HCT116 (cell line): ENCODE data around the gene TCEA3.

ENCODE experiments used
- ATF3 ChIP-seq: IDR thresholded peaks from 2 replicates; pipeline ENCODE4 v1.6.1; 2012
- CBX3 ChIP-seq: IDR thresholded peaks from 2 replicates; pipeline ENCODE4 v1.6.1; 2012; ENCODE audit warnings: low read depth
- EZH2 ChIP-seq: fragments of 200-600 bp; sonication (generic); IDR thresholded peaks from 2 replicates; pipeline ENCODE4 v1.6.1; 2017; ENCODE audit warnings: antibody characterized with exemption, mixed run types
- MAX ChIP-seq: IDR thresholded peaks from 2 replicates; pipeline ENCODE4 v1.6.1; 2012
- POLR2A ChIP-seq: IDR thresholded peaks from 2 replicates; pipeline ENCODE4 v1.7.0; 2011; ENCODE audit warnings: borderline replicate concordance; ENCODE audit not compliant: insufficient read depth, insufficient read length; ENCODE audit errors: extremely low read depth
- POLR2AphosphoS5 ChIP-seq: IDR thresholded peaks from 2 replicates; pipeline ENCODE4 v1.6.1; 2011; ENCODE audit warnings: mild to moderate bottlenecking, low read depth, low read length, moderate library complexity
- ZNF274 ChIP-seq: fragments of 200-500 bp; sonication (Bioruptor generic); IDR thresholded peaks from 2 replicates; pipeline ENCODE4 v1.6.1; 2014; ENCODE audit warnings: mild to moderate bottlenecking, low read depth, low read length, inconsistent platforms
- TF ChIP-seq, protein P1 (sequence below), 3 experiments: fragments of 200-600 bp in 1 of 3; sonication (generic) in 1 of 3; IDR thresholded peaks in 2 of 3; conservative IDR thresholded peaks in 1 of 3; 2 replicates each; pipeline ENCODE4 v1.5.1; 2012 to 2017; ENCODE audit warnings: low read depth in 2 of 3, low read length in 2 of 3, antibody characterized with exemption in 1 of 3, borderline replicate concordance in 1 of 3, control low read depth in 1 of 3, mild to moderate bottlenecking in 1 of 3, mixed read lengths in 1 of 3, mixed run types in 1 of 3, moderate library complexity in 1 of 3; ENCODE audit not compliant: insufficient read depth in 1 of 3

- TF ChIP-seq ATF3 (no peak), POLR2AphosphoS5 (no peak), EZH2 (no peak), POLR2A (no peak), MAX (no peak), CBX3 (no peak), ZNF274 (no peak)
- TF ChIP-seq, protein P1, sequence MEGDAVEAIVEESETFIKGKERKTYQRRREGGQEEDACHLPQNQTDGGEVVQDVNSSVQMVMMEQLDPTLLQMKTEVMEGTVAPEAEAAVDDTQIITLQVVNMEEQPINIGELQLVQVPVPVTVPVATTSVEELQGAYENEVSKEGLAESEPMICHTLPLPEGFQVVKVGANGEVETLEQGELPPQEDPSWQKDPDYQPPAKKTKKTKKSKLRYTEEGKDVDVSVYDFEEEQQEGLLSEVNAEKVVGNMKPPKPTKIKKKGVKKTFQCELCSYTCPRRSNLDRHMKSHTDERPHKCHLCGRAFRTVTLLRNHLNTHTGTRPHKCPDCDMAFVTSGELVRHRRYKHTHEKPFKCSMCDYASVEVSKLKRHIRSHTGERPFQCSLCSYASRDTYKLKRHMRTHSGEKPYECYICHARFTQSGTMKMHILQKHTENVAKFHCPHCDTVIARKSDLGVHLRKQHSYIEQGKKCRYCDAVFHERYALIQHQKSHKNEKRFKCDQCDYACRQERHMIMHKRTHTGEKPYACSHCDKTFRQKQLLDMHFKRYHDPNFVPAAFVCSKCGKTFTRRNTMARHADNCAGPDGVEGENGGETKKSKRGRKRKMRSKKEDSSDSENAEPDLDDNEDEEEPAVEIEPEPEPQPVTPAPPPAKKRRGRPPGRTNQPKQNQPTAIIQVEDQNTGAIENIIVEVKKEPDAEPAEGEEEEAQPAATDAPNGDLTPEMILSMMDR (IDR thresholded peaks at IDR 0.05 in 2 of 3, conservative IDR thresholded peaks at IDR 0.05 in 1 of 3; ENCODE audit: borderline replicate concordance in 1 of 3, insufficient read depth in 1 of 3, low read depth in 2 of 3, low read length in 2 of 3) = no peak
Measured at GRCh38 chr1:23366598-23366997, 58.0 kb downstream of the TCEA3 start.
